Left hindlimb (tissue), 1 donor: ENCODE data around the gene CD164L2.

Experiments
- DNase-seq: peaks from one replicate; pipeline ENCODE4 v3.0.0-alpha.2; 2018

CD164L2 gene

DNA sequence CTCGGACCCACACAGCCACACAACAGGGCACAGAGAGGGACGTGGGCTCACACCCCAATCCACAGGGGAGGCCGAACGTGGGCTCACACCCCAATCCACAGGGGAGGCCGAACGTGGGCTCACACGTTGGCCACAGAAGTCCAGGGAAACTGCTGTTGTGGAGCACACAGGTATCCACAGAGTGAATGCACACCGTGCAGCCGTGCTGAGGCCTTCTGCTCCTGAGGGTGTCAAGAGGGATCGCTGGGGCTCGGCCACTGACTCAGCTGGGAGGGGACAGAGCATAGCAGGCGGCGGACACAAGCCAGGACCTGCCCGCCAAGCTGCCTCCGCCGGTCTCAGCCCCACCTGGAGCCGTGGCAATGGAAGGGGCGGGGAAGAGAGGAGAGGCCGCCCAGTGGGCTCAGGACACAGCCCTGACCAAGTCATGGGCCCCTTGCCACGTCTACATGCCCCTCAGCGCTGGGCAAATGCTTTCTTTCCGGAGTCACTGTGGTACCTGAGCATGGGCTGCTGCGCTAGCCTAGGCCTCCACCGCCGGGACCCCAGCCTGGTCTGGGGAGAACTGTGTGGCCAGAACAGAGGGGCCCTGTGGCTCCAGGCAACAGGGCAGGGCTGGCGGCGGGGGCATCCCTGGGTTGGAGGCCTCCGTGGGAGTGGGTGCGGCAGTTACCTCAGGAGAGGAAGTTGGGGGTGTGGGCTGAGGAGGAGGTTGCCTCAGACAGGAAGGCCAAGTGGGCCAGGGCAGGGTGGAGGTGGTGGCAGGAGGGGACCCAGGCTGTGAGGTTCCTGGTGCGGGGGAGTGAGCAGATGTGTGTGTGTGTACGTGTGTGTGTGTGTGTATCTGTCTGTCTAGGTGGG is 40.1 kb downstream of the CD164L2 start:
- DNase-seq = no peak

DNA sequence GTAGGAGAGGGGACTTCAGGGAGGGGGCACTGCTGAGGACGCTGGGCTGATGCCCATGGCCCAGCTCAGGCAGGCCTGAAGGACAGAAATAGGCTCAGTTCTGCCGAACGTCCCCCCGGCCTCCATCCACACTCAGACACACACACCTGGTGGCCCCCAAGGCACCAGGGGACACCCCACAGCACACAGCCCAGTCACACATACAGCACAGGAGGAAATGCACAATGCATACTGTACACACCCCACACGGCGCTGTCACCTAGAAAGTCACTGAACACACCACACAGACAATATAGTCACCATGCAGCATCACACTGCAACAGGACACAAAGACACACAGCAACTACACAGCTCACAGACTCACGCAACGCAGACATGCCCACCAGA is 40.7 kb downstream of the CD164L2 start:
- no peak for DNase-seq

DNA sequence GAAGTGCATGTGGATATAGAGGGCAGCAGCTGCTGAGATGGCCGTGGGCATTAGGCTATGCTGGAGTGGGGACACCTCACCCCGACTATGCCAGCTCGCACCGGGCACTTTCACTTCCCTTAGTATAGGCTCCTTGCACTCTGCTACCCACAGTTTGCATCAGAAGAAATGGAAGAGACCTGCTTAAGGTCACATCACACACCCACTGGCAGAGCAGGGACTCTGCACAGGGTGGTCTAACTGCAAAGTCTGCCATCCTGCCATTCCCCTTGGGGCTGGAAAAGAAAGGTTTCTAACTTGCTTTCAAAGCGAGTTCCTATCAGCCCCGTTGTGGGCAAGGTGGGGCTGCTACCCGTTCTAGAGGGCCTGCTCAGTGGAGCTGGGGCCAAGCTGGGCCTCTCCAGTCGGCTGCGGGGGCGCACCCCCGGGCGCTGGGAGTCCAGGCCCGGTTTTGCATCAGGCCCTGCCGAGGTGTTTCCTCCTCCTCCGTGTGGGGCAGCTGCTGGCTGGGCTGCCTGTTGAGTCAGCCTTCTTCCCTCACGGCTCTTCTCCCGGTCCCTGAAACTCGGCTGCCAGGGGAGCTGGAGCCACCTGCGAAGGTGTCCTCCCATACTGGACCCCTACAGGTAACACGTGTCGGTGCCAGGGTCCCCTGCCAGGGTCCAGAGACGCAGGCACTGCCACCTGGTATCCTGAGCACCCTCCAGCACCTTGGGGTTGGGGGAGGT is 41.4 kb downstream of the CD164L2 start, which contains the start of gene SYTL1:
TSS of gene SYTL1 (plus strand) at position 498 of the 728 bp plus-strand sequence. CDS start 3,313 bp downstream, outside the sequence.
- DNase-seq = no peak

DNA sequence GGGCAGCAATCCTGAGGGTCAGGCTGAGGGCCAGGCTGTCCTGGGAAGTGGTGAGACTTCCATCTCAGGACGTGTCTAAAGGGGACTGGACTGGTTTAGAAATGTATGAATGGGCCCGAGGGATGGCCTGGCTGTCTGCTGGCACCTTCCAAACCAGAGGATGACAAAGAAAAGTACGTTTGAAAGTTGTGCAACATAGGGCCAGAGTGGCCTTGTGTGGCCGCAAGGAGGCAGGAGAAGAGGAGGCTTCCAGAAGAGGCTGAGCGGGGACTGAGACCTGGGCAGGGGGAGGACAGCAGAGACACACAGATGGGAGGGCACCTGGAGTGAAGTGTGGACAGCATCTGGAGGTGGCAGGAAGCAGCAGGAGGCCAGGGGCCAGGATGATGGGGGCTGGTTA is 43.9 kb downstream of the CD164L2 start:
- DNase-seq = no peak

GRCh38 chr1:27338751-27339150 is 44.4 kb downstream of the CD164L2 start:
- DNase-seq = no peak

GRCh38 chr1:27336756-27337155 is 46.4 kb downstream of the CD164L2 start:
- DNase-seq = no peak

DNA sequence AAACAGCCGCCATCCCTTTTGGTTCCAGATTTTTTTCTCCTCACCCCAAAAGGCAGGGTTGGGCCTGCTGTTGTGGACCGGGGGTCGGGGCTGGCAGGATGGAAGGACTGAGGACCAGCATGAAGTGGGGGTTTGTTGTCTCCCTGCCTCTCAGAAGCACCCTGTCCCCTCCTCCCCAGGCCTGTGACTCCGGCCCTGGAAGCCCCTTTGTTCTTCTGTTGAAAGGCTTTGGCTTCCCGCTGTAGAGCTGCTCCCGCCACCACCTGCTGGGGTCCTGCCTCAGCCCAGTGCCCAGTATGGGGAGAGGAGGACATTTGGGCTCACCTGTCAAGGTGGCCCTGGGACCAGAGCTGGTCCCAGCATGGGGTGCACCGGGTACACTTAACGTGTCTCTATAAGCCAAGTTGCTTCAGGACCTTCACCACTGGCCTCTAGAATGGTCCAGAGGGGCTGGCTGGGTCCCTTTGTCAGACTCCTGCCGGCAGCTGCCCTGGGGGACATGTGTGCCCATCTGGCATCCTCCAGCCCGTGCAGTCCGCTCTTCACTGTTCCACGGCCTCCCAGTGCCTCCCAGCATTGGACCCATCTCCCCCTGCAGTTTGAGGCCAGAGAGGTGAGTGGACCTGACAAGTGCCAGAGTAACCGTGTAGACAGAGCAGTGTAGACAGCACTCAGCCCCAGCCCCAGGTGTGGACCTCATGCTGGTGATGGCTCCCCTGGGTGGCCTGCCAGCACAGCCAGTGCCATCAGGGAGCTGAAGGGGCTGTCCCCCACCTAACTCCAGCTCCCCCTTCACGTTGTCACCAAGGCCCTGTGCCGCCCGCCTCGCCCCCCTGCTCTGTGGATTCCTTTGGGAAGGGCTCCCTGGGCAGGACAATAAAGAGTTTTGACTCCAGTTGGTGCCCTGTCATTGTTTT is 47.4 kb downstream of the CD164L2 start:
- no peak for DNase-seq

- no peak for DNase-seq
Measured at GRCh38 chr1:27333717-27334279, 49.3 kb downstream of the CD164L2 start.

GRCh38 chr1:27332536-27333281 is 50.4 kb downstream of the CD164L2 start:
- DNase-seq = no peak

- DNase-seq = no peak
Measured at GRCh38 chr1:27331922-27332321, 51.2 kb downstream of the CD164L2 start.

DNA sequence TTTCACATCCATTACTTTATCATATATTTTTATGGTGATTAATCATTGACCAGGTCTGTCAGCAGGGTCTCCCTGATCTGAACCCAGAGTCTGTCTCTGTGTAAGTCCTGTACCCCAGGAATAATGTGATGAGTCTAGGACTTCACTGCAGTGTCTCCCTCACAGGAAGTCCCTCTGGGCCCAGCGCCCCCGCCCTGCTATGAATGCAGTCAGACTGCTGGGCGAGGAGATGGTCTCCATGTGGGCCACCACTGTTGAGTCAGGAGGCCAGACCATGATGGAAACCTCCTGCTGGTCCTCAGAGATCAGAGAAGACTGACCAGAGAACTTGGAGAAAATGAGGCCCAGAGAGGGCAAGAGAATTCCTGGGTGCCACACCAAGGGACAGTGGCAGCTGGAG is 51.7 kb downstream of the CD164L2 start:
- DNase-seq = no peak

DNA sequence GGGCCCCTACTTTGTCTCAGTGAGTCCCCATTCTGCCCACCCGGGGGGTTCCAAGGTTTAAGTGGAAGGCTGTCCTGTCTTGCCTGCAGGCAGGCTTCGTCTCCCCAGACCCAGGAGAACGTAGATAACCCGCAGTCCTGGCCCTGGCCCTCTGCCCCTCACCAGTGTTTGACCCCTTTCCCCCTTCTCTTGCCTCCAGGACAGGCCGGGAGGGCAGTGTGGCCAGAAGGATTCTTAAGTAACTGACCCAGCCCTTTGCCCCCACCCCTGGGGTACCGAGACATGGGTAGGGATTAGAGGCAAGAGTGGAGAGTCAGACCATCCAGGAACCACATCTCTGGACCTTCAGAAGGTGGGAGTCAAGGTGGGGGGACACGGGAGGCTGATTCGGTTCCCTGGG is 52.3 kb downstream of the CD164L2 start:
- DNase-seq = no peak
